ENCODE data around the gene OR56B4. TPM values are rescaled to one million over a fixed set of nuclear protein-coding genes. Genes with fewer than 3 reads are reported as not detected.

The OR56B4 gene
- polyA plus RNA-seq, 1 donor from 2014 or later = not detected

DNA sequence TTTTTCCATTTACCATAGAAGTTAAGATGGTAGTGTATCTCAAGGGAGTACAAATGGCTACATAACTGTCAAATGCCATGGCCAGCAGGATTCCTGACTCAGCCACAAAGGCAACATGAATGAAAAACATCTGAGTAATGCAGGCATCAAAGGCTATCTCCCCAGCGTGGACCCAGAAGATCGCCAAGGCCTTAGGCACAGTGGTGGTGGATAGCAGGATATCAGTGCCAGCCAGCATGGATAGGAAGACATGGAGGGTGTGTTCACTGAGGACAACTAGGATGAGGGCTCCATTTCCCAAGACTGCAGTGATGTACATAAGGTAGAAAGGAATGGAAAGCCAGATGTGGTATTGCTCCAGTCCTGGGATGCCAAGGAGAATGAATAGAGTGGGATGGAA lies 44.6 kb downstream of the OR56B4 start:
- no peak for TF ChIP-seq EP300 (conservative IDR thresholded peaks at IDR 0.05; ENCODE audit: poor library complexity, severe bottlenecking)
- no peak for TF ChIP-seq EZH2 (IDR thresholded peaks at IDR 0.05; ENCODE audit: borderline replicate concordance, insufficient read depth, low read length, poor library complexity, severe bottlenecking)
- no peak for TF ChIP-seq POLR2AphosphoS5 (IDR thresholded peaks at IDR 0.05)
- no peak for TF ChIP-seq SMC3 (conservative IDR thresholded peaks at IDR 0.05; ENCODE audit: poor library complexity)
- no peak for TF ChIP-seq TAF1 (IDR thresholded peaks at IDR 0.05; ENCODE audit: low read depth)
- TF ChIP-seq, protein P1, sequence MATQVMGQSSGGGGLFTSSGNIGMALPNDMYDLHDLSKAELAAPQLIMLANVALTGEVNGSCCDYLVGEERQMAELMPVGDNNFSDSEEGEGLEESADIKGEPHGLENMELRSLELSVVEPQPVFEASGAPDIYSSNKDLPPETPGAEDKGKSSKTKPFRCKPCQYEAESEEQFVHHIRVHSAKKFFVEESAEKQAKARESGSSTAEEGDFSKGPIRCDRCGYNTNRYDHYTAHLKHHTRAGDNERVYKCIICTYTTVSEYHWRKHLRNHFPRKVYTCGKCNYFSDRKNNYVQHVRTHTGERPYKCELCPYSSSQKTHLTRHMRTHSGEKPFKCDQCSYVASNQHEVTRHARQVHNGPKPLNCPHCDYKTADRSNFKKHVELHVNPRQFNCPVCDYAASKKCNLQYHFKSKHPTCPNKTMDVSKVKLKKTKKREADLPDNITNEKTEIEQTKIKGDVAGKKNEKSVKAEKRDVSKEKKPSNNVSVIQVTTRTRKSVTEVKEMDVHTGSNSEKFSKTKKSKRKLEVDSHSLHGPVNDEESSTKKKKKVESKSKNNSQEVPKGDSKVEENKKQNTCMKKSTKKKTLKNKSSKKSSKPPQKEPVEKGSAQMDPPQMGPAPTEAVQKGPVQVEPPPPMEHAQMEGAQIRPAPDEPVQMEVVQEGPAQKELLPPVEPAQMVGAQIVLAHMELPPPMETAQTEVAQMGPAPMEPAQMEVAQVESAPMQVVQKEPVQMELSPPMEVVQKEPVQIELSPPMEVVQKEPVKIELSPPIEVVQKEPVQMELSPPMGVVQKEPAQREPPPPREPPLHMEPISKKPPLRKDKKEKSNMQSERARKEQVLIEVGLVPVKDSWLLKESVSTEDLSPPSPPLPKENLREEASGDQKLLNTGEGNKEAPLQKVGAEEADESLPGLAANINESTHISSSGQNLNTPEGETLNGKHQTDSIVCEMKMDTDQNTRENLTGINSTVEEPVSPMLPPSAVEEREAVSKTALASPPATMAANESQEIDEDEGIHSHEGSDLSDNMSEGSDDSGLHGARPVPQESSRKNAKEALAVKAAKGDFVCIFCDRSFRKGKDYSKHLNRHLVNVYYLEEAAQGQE (IDR thresholded peaks at IDR 0.05; ENCODE audit: borderline replicate concordance) = no peak
- TF ChIP-seq RAD21 (conservative IDR thresholded peaks at IDR 0.05) = no peak
- TF ChIP-seq MXI1 (conservative IDR thresholded peaks at IDR 0.05; ENCODE audit: poor library complexity, severe bottlenecking) = no peak
- TF ChIP-seq, protein P2, sequence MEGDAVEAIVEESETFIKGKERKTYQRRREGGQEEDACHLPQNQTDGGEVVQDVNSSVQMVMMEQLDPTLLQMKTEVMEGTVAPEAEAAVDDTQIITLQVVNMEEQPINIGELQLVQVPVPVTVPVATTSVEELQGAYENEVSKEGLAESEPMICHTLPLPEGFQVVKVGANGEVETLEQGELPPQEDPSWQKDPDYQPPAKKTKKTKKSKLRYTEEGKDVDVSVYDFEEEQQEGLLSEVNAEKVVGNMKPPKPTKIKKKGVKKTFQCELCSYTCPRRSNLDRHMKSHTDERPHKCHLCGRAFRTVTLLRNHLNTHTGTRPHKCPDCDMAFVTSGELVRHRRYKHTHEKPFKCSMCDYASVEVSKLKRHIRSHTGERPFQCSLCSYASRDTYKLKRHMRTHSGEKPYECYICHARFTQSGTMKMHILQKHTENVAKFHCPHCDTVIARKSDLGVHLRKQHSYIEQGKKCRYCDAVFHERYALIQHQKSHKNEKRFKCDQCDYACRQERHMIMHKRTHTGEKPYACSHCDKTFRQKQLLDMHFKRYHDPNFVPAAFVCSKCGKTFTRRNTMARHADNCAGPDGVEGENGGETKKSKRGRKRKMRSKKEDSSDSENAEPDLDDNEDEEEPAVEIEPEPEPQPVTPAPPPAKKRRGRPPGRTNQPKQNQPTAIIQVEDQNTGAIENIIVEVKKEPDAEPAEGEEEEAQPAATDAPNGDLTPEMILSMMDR (IDR thresholded peaks at IDR 0.05; ENCODE audit: poor library complexity, severe bottlenecking) = no peak
- no peaks in the 10 kb centered on the region for H3K36me3 ChIP-seq (ENCODE audit: insufficient read depth, low read length)
- no peak overlapping the region for H3K27ac ChIP-seq (ENCODE audit: low read length)

DNA sequence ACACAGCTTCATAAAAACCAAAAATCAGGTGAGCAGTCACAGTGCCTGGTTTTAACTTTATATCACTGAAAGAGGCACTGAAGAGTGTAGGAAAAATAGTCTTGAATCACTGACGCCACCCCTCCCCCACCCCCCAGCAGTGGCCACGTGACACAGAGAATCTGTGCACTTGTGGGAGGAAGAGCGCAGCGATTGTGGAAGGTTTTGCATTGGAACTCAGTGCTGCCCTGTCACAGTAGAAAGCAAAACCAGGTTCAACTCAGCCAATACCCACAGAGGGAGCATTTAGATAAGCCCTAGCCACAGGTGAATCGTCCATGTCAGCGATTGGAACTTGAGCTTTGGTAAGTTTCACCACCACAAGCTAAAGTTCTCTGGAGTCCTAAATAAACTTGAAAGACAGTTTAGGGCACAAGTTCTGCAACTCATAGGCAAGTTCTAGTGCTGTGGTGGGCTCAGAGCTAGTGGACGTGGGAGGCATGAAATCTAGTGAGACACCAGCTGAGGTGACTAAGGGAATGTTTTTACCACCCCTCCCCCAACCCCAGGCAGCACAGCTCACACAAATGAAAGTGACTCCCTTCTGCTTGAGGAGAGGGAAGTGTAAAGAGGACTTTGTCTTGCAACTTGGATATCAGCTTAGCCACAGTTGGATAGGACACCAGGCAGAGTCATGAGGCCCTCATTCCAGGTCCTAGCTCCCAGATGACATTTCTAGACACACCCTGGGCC lies 49.3 kb downstream of the OR56B4 start:
- no peak overlapping the region for H3K9ac ChIP-seq (ENCODE audit: low read length)
- TF ChIP-seq RAD21 (conservative IDR thresholded peaks at IDR 0.05) (no peak), POLR2AphosphoS5 (IDR thresholded peaks at IDR 0.05) (no peak), EP300 (conservative IDR thresholded peaks at IDR 0.05; ENCODE audit: poor library complexity, severe bottlenecking) (no peak), MXI1 (conservative IDR thresholded peaks at IDR 0.05; ENCODE audit: poor library complexity, severe bottlenecking) (no peak), TAF1 (IDR thresholded peaks at IDR 0.05; ENCODE audit: low read depth) (no peak), SMC3 (conservative IDR thresholded peaks at IDR 0.05; ENCODE audit: poor library complexity) (no peak), EZH2 (IDR thresholded peaks at IDR 0.05; ENCODE audit: borderline replicate concordance, insufficient read depth, low read length, poor library complexity, severe bottlenecking) (no peak)
- TF ChIP-seq, protein P1 (IDR thresholded peaks at IDR 0.05; ENCODE audit: borderline replicate concordance) = no peak
- TF ChIP-seq, protein P2 (IDR thresholded peaks at IDR 0.05; ENCODE audit: poor library complexity, severe bottlenecking) = no peak
- H3K9me2 ChIP-seq (ENCODE audit: insufficient read depth, low read length) = no peaks in the 10 kb centered on the region
- H3K4me3 ChIP-seq (ENCODE audit: low read length) = no peak overlapping the region
- H3K27ac ChIP-seq (ENCODE audit: low read length) = no peak overlapping the region
- H3K36me3 ChIP-seq (ENCODE audit: insufficient read depth, low read length) = no peaks in the 10 kb centered on the region
- no peaks in the 10 kb centered on the region for H3K27me3 ChIP-seq (ENCODE audit: insufficient read depth, low read depth, low read length)
- no peaks in the 10 kb centered on the region for H3F3A ChIP-seq (ENCODE audit: insufficient read depth, low read length, poor library complexity, severe bottlenecking)
- no peaks in the 10 kb centered on the region for H3K79me2 ChIP-seq (replicated peaks; ENCODE audit: insufficient read depth, low read length)
- no peak overlapping the region for H3K4me2 ChIP-seq (ENCODE audit: low read length)
- H3K9me3 ChIP-seq (ENCODE audit: low read length) = no peaks in the 10 kb centered on the region
- H4K20me1 ChIP-seq (ENCODE audit: insufficient read depth) = no peaks in the 10 kb centered on the region
- H2AFZ ChIP-seq (ENCODE audit: low read depth, low read length) = no peak overlapping the region

More for the DNA sequence above, 44.6 kb downstream of the OR56B4 start:
- H3K79me2 ChIP-seq (replicated peaks; ENCODE audit: insufficient read depth, low read length) = no peaks in the 10 kb centered on the region
- H3K4me3 ChIP-seq (ENCODE audit: low read length) = no peak overlapping the region
- no peaks in the 10 kb centered on the region for H3K9me3 ChIP-seq (ENCODE audit: low read length)
- no peaks in the 10 kb centered on the region for H3F3A ChIP-seq (ENCODE audit: insufficient read depth, low read length, poor library complexity, severe bottlenecking)
- H2AFZ ChIP-seq (ENCODE audit: low read depth, low read length) = no peak overlapping the region
- no peak overlapping the region for H3K4me2 ChIP-seq (ENCODE audit: low read length)
- no peaks in the 10 kb centered on the region for H4K20me1 ChIP-seq (ENCODE audit: insufficient read depth)
- H3K9me2 ChIP-seq (ENCODE audit: insufficient read depth, low read length) = no peaks in the 10 kb centered on the region
- H3K27me3 ChIP-seq (ENCODE audit: insufficient read depth, low read depth, low read length) = no peaks in the 10 kb centered on the region
- H3K9ac ChIP-seq (ENCODE audit: low read length) = no peak overlapping the region

All from neural cell (in vitro differentiated cells).